Subcutaneous adipose tissue (tissue), 4 donors: Measurements from ENCODE around the gene NPBWR2. TPM values are rescaled to one million over a fixed set of nuclear protein-coding genes. Genes with fewer than 3 reads are reported as not detected.

Experiments used
- total RNA-seq, 4 donors: library from RNA; depleted of rRNA; stranded (reverse); fragments of >200 nt; gene quantifications; one replicate each; pipeline ENCODE4 v1.1.0, GENCODE V29; 2016
- TF ChIP-seq, protein P1 (sequence below): fragments of 450-650 bp; IDR thresholded peaks from one replicate; pipeline ENCODE4 v1.5.1; 2016; ENCODE audit warnings: low read depth, mild to moderate bottlenecking, control low read depth, antibody characterized with exemption, moderate library complexity

Gene NPBWR2
- total RNA-seq, 4 donors from 2014 or later, result not detected

- TF ChIP-seq, protein P1, sequence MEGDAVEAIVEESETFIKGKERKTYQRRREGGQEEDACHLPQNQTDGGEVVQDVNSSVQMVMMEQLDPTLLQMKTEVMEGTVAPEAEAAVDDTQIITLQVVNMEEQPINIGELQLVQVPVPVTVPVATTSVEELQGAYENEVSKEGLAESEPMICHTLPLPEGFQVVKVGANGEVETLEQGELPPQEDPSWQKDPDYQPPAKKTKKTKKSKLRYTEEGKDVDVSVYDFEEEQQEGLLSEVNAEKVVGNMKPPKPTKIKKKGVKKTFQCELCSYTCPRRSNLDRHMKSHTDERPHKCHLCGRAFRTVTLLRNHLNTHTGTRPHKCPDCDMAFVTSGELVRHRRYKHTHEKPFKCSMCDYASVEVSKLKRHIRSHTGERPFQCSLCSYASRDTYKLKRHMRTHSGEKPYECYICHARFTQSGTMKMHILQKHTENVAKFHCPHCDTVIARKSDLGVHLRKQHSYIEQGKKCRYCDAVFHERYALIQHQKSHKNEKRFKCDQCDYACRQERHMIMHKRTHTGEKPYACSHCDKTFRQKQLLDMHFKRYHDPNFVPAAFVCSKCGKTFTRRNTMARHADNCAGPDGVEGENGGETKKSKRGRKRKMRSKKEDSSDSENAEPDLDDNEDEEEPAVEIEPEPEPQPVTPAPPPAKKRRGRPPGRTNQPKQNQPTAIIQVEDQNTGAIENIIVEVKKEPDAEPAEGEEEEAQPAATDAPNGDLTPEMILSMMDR, result no peak
Measured at GRCh38 chr20:64119301-64119680, 11.9 kb upstream of the NPBWR2 start.

GRCh38 chr20:64116541-64117431 is 9.4 kb upstream of the NPBWR2 start:
- TF ChIP-seq, protein P1, result no peak

DNA sequence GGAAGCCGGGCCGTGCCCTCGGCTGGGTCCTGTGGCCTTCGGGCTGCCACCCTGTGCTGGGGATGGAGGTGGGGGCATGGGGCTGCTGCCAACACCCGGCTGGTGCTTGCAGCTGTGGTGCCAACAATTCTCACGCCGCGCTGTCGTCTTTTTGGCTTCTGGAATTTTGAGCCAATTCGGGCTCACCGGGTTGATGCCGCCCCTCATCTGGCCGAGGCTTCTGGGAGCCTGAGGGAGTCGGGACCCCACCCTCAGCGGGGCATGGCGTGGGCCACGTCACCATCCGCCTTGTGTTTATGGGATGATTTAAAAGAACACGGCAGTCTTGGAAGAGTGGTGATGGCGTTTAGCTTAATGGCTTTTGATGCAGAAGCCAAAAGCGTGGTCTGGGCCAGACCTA is 8.7 kb upstream of the NPBWR2 start:
- TF ChIP-seq, protein P1, result no peak

DNA sequence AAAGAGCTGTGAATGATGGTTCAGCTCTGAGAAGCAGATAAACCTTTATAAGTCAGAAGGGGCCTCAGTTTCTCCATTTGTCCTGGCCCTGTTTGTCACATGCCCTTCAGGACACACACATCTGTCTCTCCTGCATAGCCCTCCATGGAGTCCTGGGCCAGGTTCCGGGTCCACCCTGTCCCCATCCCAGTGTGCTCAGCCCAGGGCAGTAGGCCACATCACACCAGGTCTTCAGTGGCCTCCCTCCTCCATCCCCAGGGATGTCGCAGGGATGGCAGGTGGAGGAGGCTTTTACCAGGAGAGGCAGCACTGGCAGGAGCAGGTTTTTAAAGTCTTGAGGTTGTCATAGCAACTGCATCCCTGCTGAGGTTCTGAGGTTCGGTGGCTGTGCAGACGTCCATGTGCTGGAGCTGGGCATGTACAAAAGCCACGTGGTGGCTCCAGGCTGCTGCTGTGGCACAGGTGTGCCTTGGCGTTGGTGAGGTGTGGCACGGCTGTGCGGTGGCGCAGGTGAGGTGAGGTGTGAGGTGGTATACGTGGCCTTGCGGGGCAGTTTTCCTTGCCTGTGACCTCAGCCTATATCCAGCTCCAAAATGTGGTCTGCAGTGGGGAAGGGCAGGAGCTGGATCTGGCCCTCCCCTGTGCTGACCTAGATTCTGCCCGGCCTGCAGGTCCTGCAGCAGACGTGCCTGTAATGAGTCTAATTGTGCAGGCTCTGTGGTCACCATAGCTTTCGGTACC is 8.0 kb upstream of the NPBWR2 start:
- TF ChIP-seq, protein P1, result no peak

- TF ChIP-seq, protein P1, result no peak
Measured at GRCh38 chr20:64114356-64114971, 7.1 kb upstream of the NPBWR2 start.

- TF ChIP-seq, protein P1, result no peak
Measured at GRCh38 chr20:64113796-64114355, 6.5 kb upstream of the NPBWR2 start.

DNA sequence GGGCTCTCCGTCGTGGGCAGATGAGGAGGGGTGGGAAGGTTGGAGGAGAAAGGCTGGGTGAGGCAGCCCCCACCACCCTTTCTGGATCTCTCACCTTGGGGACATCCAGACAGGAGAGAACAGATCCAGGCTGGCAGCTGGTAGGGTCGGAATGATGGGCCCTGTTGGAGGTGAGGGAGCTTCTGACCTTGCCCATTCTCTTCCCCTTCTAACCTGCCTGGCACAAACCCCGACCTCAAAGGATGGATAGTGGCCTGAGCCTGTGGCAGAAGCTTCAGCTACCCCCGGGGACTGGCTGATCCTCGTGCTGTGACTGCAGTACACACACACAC is 6.0 kb upstream of the NPBWR2 start:
- TF ChIP-seq, protein P1, result no peak
